COLO668 (cell line): ENCODE results near the gene TMEM100.
"Not testable (repeated sequence)": the region's sequence is repeated elsewhere in the genome, so short reads cannot be mapped to it uniquely, and the experiment has no call there.

ENCODE experiments used
- DNase-seq: peaks from one replicate; lab custom pipeline; 2025; ENCODE audit not compliant: unreplicated experiment; lab: John Stamatoyannopoulos, UW

Gene TMEM100

GRCh38 chr17:55690105-55690508 is 32.6 kb downstream of the TMEM100 start:
- no peak for DNase-seq

- no peak for DNase-seq
Observed at GRCh38 chr17:55689672-55690071, 33.0 kb downstream of the TMEM100 start.

- DNase-seq = no peak
Observed at GRCh38 chr17:55688057-55688456, 34.6 kb downstream of the TMEM100 start.

GRCh38 chr17:55687037-55687436 is 35.6 kb downstream of the TMEM100 start:
- no peak for DNase-seq

- DNase-seq = no peak
Observed at GRCh38 chr17:55683550-55684315, 38.9 kb downstream of the TMEM100 start.

- DNase-seq = no peak
Observed at GRCh38 chr17:55681342-55681700, 41.3 kb downstream of the TMEM100 start.

GRCh38 chr17:55680686-55681341 is 41.9 kb downstream of the TMEM100 start:
- DNase-seq = no peak

GRCh38 chr17:55677446-55677845 is 45.2 kb downstream of the TMEM100 start:
- DNase-seq = no peak

- no peak for DNase-seq
Observed at GRCh38 chr17:55676274-55676673, 46.4 kb downstream of the TMEM100 start.

GRCh38 chr17:55673743-55674506 is 48.7 kb downstream of the TMEM100 start:
- DNase-seq = no peak

- DNase-seq = no peak
Observed at GRCh38 chr17:55672585-55673501, 49.8 kb downstream of the TMEM100 start.

- not testable (repeated sequence) for DNase-seq
Observed at GRCh38 chr17:55672010-55672409, 50.7 kb downstream of the TMEM100 start.
